Measurements from ENCODE around the gene TMEM135. TPM values are rescaled to one million over a fixed set of nuclear protein-coding genes. Genes with fewer than 3 reads are reported as not detected.

TMEM135 gene
- total RNA-seq, 1 donor from 2014 or later = 12.6 TPM

- H3K4me3 ChIP-seq (ENCODE audit: low read depth, low read length) = no peak overlapping the region
- no peak for DNase-seq (ENCODE audit: low read depth)
- TF ChIP-seq, protein P1, sequence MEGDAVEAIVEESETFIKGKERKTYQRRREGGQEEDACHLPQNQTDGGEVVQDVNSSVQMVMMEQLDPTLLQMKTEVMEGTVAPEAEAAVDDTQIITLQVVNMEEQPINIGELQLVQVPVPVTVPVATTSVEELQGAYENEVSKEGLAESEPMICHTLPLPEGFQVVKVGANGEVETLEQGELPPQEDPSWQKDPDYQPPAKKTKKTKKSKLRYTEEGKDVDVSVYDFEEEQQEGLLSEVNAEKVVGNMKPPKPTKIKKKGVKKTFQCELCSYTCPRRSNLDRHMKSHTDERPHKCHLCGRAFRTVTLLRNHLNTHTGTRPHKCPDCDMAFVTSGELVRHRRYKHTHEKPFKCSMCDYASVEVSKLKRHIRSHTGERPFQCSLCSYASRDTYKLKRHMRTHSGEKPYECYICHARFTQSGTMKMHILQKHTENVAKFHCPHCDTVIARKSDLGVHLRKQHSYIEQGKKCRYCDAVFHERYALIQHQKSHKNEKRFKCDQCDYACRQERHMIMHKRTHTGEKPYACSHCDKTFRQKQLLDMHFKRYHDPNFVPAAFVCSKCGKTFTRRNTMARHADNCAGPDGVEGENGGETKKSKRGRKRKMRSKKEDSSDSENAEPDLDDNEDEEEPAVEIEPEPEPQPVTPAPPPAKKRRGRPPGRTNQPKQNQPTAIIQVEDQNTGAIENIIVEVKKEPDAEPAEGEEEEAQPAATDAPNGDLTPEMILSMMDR (conservative IDR thresholded peaks at IDR 0.05; ENCODE audit: low read depth, low read length) = no peak
These were observed 175.2 kb downstream of the TMEM135 start for GRCh38 chr11:87212891-87213290.

DNA sequence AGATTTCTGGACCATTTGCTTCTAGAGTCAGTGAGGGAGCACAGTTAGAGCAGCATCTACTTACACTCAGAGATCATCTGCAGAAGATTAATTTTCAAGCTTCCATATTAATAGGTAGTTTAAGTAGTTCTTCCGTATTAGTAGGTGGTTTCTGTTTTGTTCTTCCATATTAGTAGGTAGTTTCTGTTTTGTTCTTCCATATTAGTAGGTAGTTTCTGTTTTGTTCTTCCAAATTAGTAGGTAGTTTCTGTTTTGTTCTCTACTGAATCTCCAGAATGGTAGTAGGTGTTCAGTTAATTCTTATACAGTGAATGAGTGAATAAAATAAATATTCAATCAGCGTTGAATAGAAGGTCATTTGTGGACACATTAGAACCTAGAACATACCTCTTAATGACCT lies 175.7 kb downstream of the TMEM135 start:
- TF ChIP-seq, protein P1 (conservative IDR thresholded peaks at IDR 0.05; ENCODE audit: low read depth, low read length) = no peak

DNA sequence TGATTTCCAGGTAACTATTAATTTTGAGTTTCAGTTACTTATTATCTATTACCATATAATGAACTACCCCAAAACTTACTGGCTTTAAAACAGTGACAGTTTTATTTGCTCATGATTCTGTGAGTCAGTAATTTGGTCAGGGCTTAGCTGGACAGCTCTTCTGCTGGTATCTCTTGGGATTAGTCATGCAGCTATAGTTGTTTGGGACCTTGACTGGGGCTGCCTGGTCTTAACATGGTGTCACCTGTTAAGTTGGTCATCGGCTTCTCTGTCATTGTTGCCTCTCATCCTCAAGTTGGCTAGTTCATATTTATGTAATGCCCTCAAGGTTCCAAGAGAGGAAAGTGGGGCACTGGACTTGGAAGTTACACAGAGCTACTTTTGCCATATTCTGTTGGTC lies 177.5 kb downstream of the TMEM135 start:
- no peak overlapping the region for H3K4me3 ChIP-seq (ENCODE audit: low read depth, low read length)
- no peak for DNase-seq (ENCODE audit: low read depth)
- TF ChIP-seq, protein P1 (conservative IDR thresholded peaks at IDR 0.05; ENCODE audit: low read depth, low read length) = no peak

More for the DNA sequence above, 175.7 kb downstream of the TMEM135 start:
- DNase-seq (ENCODE audit: low read depth) = no peak
- no peak overlapping the region for H3K4me3 ChIP-seq (ENCODE audit: low read depth, low read length)

- H3K4me3 ChIP-seq (ENCODE audit: low read depth, low read length) = no peak overlapping the region
- TF ChIP-seq, protein P1 (conservative IDR thresholded peaks at IDR 0.05; ENCODE audit: low read depth, low read length) = no peak
- DNase-seq (ENCODE audit: low read depth) = no peak
These were observed 181.5 kb downstream of the TMEM135 start for GRCh38 chr11:87219266-87219665.

- no peak for DNase-seq (ENCODE audit: low read depth)
- H3K4me3 ChIP-seq (ENCODE audit: low read depth, low read length) = no peak overlapping the region
- TF ChIP-seq, protein P1 (conservative IDR thresholded peaks at IDR 0.05; ENCODE audit: low read depth, low read length) = no peak
These were observed 186.1 kb downstream of the TMEM135 start for GRCh38 chr11:87223816-87224215.

DNA sequence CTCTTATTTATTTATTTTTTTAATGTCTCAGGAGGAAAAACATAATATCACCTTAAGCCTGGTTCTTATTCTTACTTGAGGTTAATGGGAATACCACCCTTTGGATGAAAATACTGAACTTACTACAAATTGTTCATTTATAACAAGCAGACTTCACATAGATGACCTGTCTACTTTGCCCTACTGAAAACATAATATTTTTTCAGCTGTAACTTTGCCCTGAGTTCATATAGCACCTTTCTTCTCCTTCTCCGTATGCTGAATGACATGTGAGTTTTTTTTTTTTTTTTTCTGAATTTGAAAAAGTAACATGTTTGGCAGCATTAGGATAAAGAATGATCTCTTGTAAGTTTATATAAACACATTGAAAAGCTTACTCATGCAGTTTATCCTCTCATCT lies 186.8 kb downstream of the TMEM135 start:
- no peak overlapping the region for H3K4me3 ChIP-seq (ENCODE audit: low read depth, low read length)
- no peak for DNase-seq (ENCODE audit: low read depth)
- TF ChIP-seq, protein P1 (conservative IDR thresholded peaks at IDR 0.05; ENCODE audit: low read depth, low read length) = no peak

- TF ChIP-seq, protein P1 (conservative IDR thresholded peaks at IDR 0.05; ENCODE audit: low read depth, low read length) = no peak
- H3K4me3 ChIP-seq (ENCODE audit: low read depth, low read length) = no peak overlapping the region
- no peak for DNase-seq (ENCODE audit: low read depth)
These were observed 191.1 kb downstream of the TMEM135 start for GRCh38 chr11:87228820-87229219.
